H9 (cell line): ENCODE results near the gene ZNF70. TPM values are rescaled to one million over a fixed set of nuclear protein-coding genes. Genes with fewer than 3 reads are reported as not detected.

Source experiments
- DNase-seq: peaks from one replicate; pipeline ENCODE4 v3.0.0-alpha.2; 2017
- H2AFZ ChIP-seq: one replicate; pipeline ENCODE4 v1.6.1; 2013; ENCODE audit warnings: mild to moderate bottlenecking, low read length, control low read depth, moderate library complexity
- H2AK5ac ChIP-seq: 2 replicates; pipeline ENCODE4 v1.6.1; 2013; ENCODE audit warnings: low read length, control low read depth, mixed read lengths; ENCODE audit not compliant: insufficient read length
- H2BK120ac ChIP-seq: one replicate; pipeline ENCODE4 v1.6.1; 2013; ENCODE audit warnings: low read depth, mild to moderate bottlenecking, low read length, control low read depth, inconsistent platforms; ENCODE audit not compliant: poor library complexity, severe bottlenecking
- H2BK12ac ChIP-seq: 2 replicates; pipeline ENCODE4 v1.6.1; 2013; ENCODE audit warnings: low read length, control low read depth, mixed read lengths, low read depth; ENCODE audit not compliant: insufficient read length
- H2BK15ac ChIP-seq: 2 replicates; pipeline ENCODE4 v1.6.1; 2013; ENCODE audit warnings: low read depth, low read length, control low read depth
- H2BK20ac ChIP-seq: one replicate; pipeline ENCODE4 v1.6.1; 2013; ENCODE audit warnings: low read depth, mild to moderate bottlenecking, low read length, control low read depth, inconsistent platforms; ENCODE audit not compliant: poor library complexity, severe bottlenecking
- H2BK5ac ChIP-seq: 2 replicates; pipeline ENCODE4 v1.6.1; 2013; ENCODE audit warnings: low read length, control low read depth, mixed read lengths; ENCODE audit not compliant: insufficient read length
- H3K14ac ChIP-seq: 2 replicates; pipeline ENCODE4 v1.6.1; 2013; ENCODE audit warnings: low read length, control low read depth; ENCODE audit not compliant: insufficient read depth
- H3K18ac ChIP-seq: 2 replicates; pipeline ENCODE4 v1.6.1; 2013; ENCODE audit warnings: low read depth, mild to moderate bottlenecking, mixed read lengths, low read length, control low read depth; ENCODE audit not compliant: insufficient read length
- H3K23ac ChIP-seq: 2 replicates; pipeline ENCODE4 v1.6.1; 2013; ENCODE audit warnings: low read length, control low read depth, mixed read lengths, low read depth; ENCODE audit not compliant: insufficient read length
- H3K23me2 ChIP-seq: 2 replicates; pipeline ENCODE4 v1.6.1; 2013; ENCODE audit warnings: low read depth, mild to moderate bottlenecking, mixed read lengths, low read length, control low read depth; ENCODE audit not compliant: insufficient read length, poor library complexity, severe bottlenecking
- H3K27ac ChIP-seq: 2 replicates; pipeline ENCODE4 v1.5.1; 2013; ENCODE audit warnings: low read length, control low read depth, mixed read lengths, low read depth; ENCODE audit not compliant: insufficient read length
- H3K27me3 ChIP-seq: 2 replicates; pipeline ENCODE4 v1.6.1; 2013; ENCODE audit warnings: low read length, control low read depth, inconsistent platforms; ENCODE audit not compliant: insufficient read depth
- H3K4ac ChIP-seq: 2 replicates; pipeline ENCODE4 v1.6.1; 2013; ENCODE audit warnings: low read depth, mild to moderate bottlenecking, control low read depth, inconsistent platforms, low read length, moderate library complexity
- H3K4me1 ChIP-seq: 2 replicates; pipeline ENCODE4 v1.6.1; 2013; ENCODE audit warnings: low read length, control low read depth, inconsistent platforms; ENCODE audit not compliant: insufficient read depth
- H3K4me2 ChIP-seq: 2 replicates; pipeline ENCODE4 v1.6.1; 2013; ENCODE audit warnings: low read length, control low read depth, mixed read lengths; ENCODE audit not compliant: insufficient read length, insufficient read depth
- H3K56ac ChIP-seq: 2 replicates; pipeline ENCODE4 v1.6.1; 2013; ENCODE audit warnings: low read depth, mild to moderate bottlenecking, mixed read lengths, low read length, control low read depth; ENCODE audit not compliant: insufficient read length
- H3K79me1 ChIP-seq: 2 replicates; pipeline ENCODE4 v1.6.1; 2013; ENCODE audit warnings: low read depth, mild to moderate bottlenecking, moderate library complexity, low read length, control low read depth, inconsistent platforms; ENCODE audit not compliant: insufficient read depth, poor library complexity, severe bottlenecking
- H3K79me2 ChIP-seq: 2 replicates; pipeline ENCODE4 v1.6.1; 2013; ENCODE audit warnings: low read length, control low read depth, inconsistent platforms; ENCODE audit not compliant: insufficient read depth
- H3K9ac ChIP-seq: 2 replicates; pipeline ENCODE4 v1.6.1; 2013; ENCODE audit warnings: low read length, control low read depth, mixed read lengths; ENCODE audit not compliant: insufficient read length; ENCODE audit errors: extremely low read depth
- H3K9me3 ChIP-seq: one replicate; pipeline ENCODE4 v1.6.1; 2013; ENCODE audit warnings: low read depth, low read length, inconsistent platforms; ENCODE audit not compliant: control insufficient read depth
- H3T11ph ChIP-seq: one replicate; pipeline ENCODE4 v1.6.1; 2013; ENCODE audit warnings: mild to moderate bottlenecking, low read length, control low read depth, inconsistent platforms
- H4K20me1 ChIP-seq: one replicate; pipeline ENCODE4 v1.6.1; 2013; ENCODE audit not compliant: control insufficient read depth, insufficient read length, insufficient read depth
- H4K5ac ChIP-seq: 2 replicates; pipeline ENCODE4 v1.6.1; 2013; ENCODE audit warnings: low read depth, mild to moderate bottlenecking, mixed read lengths, low read length, control low read depth; ENCODE audit not compliant: insufficient read length
- H4K8ac ChIP-seq: replicated peaks from 2 replicates; pipeline ENCODE4 v1.6.1; 2013; ENCODE audit warnings: low read length, control low read depth, mixed read lengths, low read depth; ENCODE audit not compliant: insufficient read length
- H4K91ac ChIP-seq: 2 replicates; pipeline ENCODE4 v1.6.1; 2013; ENCODE audit warnings: low read depth, mild to moderate bottlenecking, moderate library complexity, mixed read lengths, low read length, control low read depth; ENCODE audit not compliant: insufficient read length
- H3K27ac Mint-ChIP-seq, 3 experiments: 2 replicates in 2 of 3; 3 replicates in 1 of 3; pipeline ENCODE4 v1.8.0; 2020 to 2021; ENCODE audit warnings: mixed read lengths in 3 of 3, mild to moderate bottlenecking in 1 of 3, moderate library complexity in 1 of 3
- H3K27me3 Mint-ChIP-seq: 2 replicates; pipeline ENCODE4 v1.8.0; 2021; ENCODE audit warnings: low read depth, mild to moderate bottlenecking, moderate library complexity, mixed read lengths
- H3K36me3 Mint-ChIP-seq, 3 experiments: 2 replicates in 2 of 3; 3 replicates in 1 of 3; pipeline ENCODE4 v1.8.0; 2020 to 2021; ENCODE audit warnings: low read depth in 3 of 3, mixed read lengths in 3 of 3; ENCODE audit not compliant: insufficient read depth in 1 of 3
- H3K4me1 Mint-ChIP-seq, 2 experiments: 2 replicates each; pipeline ENCODE4 v1.8.0; 2020; ENCODE audit warnings: mixed read lengths in 2 of 2
- H3K4me3 Mint-ChIP-seq, 2 experiments: 2 replicates in 1 of 2; 3 replicates in 1 of 2; pipeline ENCODE4 v1.8.0; 2020 to 2021; ENCODE audit warnings: mild to moderate bottlenecking in 2 of 2, mixed read lengths in 2 of 2, moderate library complexity in 1 of 2
- H3K9me3 Mint-ChIP-seq, 2 experiments: 2 replicates in 1 of 2; 3 replicates in 1 of 2; pipeline ENCODE4 v1.8.0; 2020; ENCODE audit warnings: mild to moderate bottlenecking in 2 of 2, mixed read lengths in 2 of 2, moderate library complexity in 1 of 2
- CTCF ChIP-seq: fragments of 200-600 bp; sonication (generic); conservative IDR thresholded peaks from 3 replicates; pipeline ENCODE4 v1.8.0; 2021; ENCODE audit warnings: antibody characterized with exemption, mild to moderate bottlenecking
- WGBS: extraction: QIAGEN DNeasy Blood & Tissue Kit; methylation state at CpG from one replicate; pipeline ENCODE4 v1.1.7; 2013; ENCODE audit warnings: missing lambda C conversion rate, low lambda C conversion rate, mixed read lengths; ENCODE audit not compliant: insufficient read length; ENCODE audit errors: extremely low coverage; 5-methylcytosine and 5-hydroxymethylcytosine counted together
- total RNA-seq: library from RNA; stranded (reverse); gene quantifications from 2 replicates; pipeline ENCODE4 v1.2.1, GENCODE V29; 2021

The ZNF70 gene
- total RNA-seq, 1 experiment from 2014 or later, result 3.5 TPM

GRCh38 chr22:23779083-23779482 is 28.2 kb upstream of the ZNF70 start:
- DNase-seq, result no peak
- H2BK12ac ChIP-seq, result no peak overlapping the region
- H3K4me1 ChIP-seq, result no peaks in the 10 kb centered on the region
- H3K79me1 ChIP-seq, result no peaks in the 10 kb centered on the region
- H2AFZ ChIP-seq, result no peak overlapping the region
- no peak overlapping the region; the same call in 1 of the 2 replicates for H3K14ac ChIP-seq
- no peak overlapping the region for H3K56ac ChIP-seq
- no peak overlapping the region for H3K9ac ChIP-seq
- H3K23ac ChIP-seq, result no peak overlapping the region
- peaks cover under 1% of the 10 kb centered on the region; the same call in 1 of the 2 replicates for H3K27me3 ChIP-seq
- H2AK5ac ChIP-seq, result no peak overlapping the region
- H3K27me3 Mint-ChIP-seq, result peaks cover 25% of the 10 kb centered on the region
- H2BK20ac ChIP-seq, result no peak overlapping the region
- H4K20me1 ChIP-seq, result no peaks in the 10 kb centered on the region
- H2BK5ac ChIP-seq, result no peak overlapping the region
- no peak overlapping the region for H3T11ph ChIP-seq
- no peak overlapping the region for H3K27ac Mint-ChIP-seq
- H3K9me3 ChIP-seq, result no peaks in the 10 kb centered on the region
- no peak overlapping the region for H4K5ac ChIP-seq
- H3K4me2 ChIP-seq, result no peak overlapping the region
- H3K4ac ChIP-seq, result no peak overlapping the region
- no peaks in the 10 kb centered on the region for H3K9me3 Mint-ChIP-seq
- H3K36me3 Mint-ChIP-seq, result no peaks in the 10 kb centered on the region
- H4K91ac ChIP-seq, result no peak overlapping the region
- no peak overlapping the region for H3K4me3 Mint-ChIP-seq
- H2BK15ac ChIP-seq, result no peak overlapping the region
- no peaks in the 10 kb centered on the region for H3K23me2 ChIP-seq
- H3K4me1 Mint-ChIP-seq, result peaks cover 5 to 16% of the 10 kb centered on the region in 2 experiments; a peak in 3 of 4 replicates
- H4K8ac ChIP-seq, result no peak overlapping the region
- TF ChIP-seq CTCF, result no peak
- WGBS, result no CpG with 5 or more reads among the region's 16 CpGs
- no peaks in the 10 kb centered on the region for H3K79me2 ChIP-seq
- H3K27ac ChIP-seq, result no peak overlapping the region
- no peak overlapping the region for H3K18ac ChIP-seq
- no peak overlapping the region for H2BK120ac ChIP-seq
